Common myeloid progenitor, CD34-positive (primary cell): Measurements from ENCODE around the gene FRY.
A peak's percentile ranks its signal among the peaks of the same experiment; 100 is the strongest.

ENCODE experiments used
- CTCF ChIA-PET: fragments of 350-600 bp; sonication (Branson Sonifier 250); formaldehyde crosslinking; loops from one replicate; lab custom pipeline; 2021; ENCODE audit warnings: antibody characterized with exemption; lab: Charles Lee
- POLR2A ChIA-PET: fragments of 350-600 bp; sonication (Branson Sonifier 250); formaldehyde crosslinking; loops from one replicate; lab custom pipeline; 2021; ENCODE audit warnings: antibody characterized with exemption; lab: Charles Lee
- DNase-seq, 3 donors: peaks; one replicate each; pipeline versions ENCODE4 v3.0.0 to v3.0.0-alpha.2; 2013
- H3K27ac ChIP-seq, 2 experiments: 1 replicate in 1 of 2; 2 replicates in 1 of 2; pipeline ENCODE4 v1.7.0; 2013; ENCODE audit warnings: inconsistent platforms in 2 of 2, low read length in 2 of 2, mild to moderate bottlenecking in 2 of 2, low read depth in 1 of 2, moderate library complexity in 1 of 2; ENCODE audit not compliant: severe bottlenecking in 2 of 2, insufficient read depth in 1 of 2, poor library complexity in 1 of 2
- H3K27me3 ChIP-seq, 5 experiments: replicated peaks in 2 of 5; 1 replicate in 3 of 5; 2 replicates in 2 of 5; pipeline versions ENCODE4 v1.6.1 to v1.7.0; 2013; ENCODE audit warnings: low read length in 4 of 5, mild to moderate bottlenecking in 2 of 5, moderate library complexity in 2 of 5, inconsistent platforms in 1 of 5; ENCODE audit not compliant: insufficient read depth in 5 of 5, control insufficient read depth in 4 of 5
- H3K36me3 ChIP-seq, 4 experiments: 1 replicate in 2 of 4; 2 replicates in 2 of 4; pipeline versions ENCODE4 v1.6.1 to v1.7.0; 2013; ENCODE audit warnings: low read length in 3 of 4, control low read depth in 1 of 4, mild to moderate bottlenecking in 1 of 4; ENCODE audit not compliant: control insufficient read depth in 4 of 4, insufficient read depth in 4 of 4
- H3K4me1 ChIP-seq, 4 experiments: 1 replicate in 3 of 4; 2 replicates in 1 of 4; pipeline versions ENCODE4 v1.6.1 to v1.7.1; 2013; ENCODE audit warnings: low read length in 3 of 4, mild to moderate bottlenecking in 3 of 4, control low read depth in 1 of 4, inconsistent platforms in 1 of 4, moderate library complexity in 1 of 4; ENCODE audit not compliant: control insufficient read depth in 4 of 4, insufficient read depth in 4 of 4; ENCODE audit errors: control extremely low read depth in 1 of 4
- H3K4me3 ChIP-seq, 7 experiments: 1 replicate in 4 of 7; 2 replicates in 3 of 7; pipeline versions ENCODE4 v1.5.1 to v1.7.0; 2013; ENCODE audit warnings: mild to moderate bottlenecking in 7 of 7, low read length in 6 of 7, moderate library complexity in 6 of 7, inconsistent platforms in 2 of 7, low read depth in 2 of 7, control low read depth in 1 of 7; ENCODE audit not compliant: insufficient read depth in 4 of 7, control insufficient read depth in 1 of 7; ENCODE audit errors: extremely low read depth in 1 of 7
- H3K9me3 ChIP-seq, 5 experiments: 1 replicate in 4 of 5; 2 replicates in 1 of 5; pipeline versions ENCODE4 v1.6.1 to v1.7.1; 2013; ENCODE audit warnings: low read length in 4 of 5, mild to moderate bottlenecking in 2 of 5, inconsistent platforms in 1 of 5, low read depth in 1 of 5, moderate library complexity in 1 of 5; ENCODE audit not compliant: control insufficient read depth in 4 of 5, insufficient read depth in 2 of 5; ENCODE audit errors: control extremely low read depth in 1 of 5
- WGBS: methylation state at CpG from one replicate; pipeline ENCODE4 v1.1.5; 2013; ENCODE audit not compliant: insufficient coverage; 5-methylcytosine and 5-hydroxymethylcytosine counted together

FRY gene

DNA sequence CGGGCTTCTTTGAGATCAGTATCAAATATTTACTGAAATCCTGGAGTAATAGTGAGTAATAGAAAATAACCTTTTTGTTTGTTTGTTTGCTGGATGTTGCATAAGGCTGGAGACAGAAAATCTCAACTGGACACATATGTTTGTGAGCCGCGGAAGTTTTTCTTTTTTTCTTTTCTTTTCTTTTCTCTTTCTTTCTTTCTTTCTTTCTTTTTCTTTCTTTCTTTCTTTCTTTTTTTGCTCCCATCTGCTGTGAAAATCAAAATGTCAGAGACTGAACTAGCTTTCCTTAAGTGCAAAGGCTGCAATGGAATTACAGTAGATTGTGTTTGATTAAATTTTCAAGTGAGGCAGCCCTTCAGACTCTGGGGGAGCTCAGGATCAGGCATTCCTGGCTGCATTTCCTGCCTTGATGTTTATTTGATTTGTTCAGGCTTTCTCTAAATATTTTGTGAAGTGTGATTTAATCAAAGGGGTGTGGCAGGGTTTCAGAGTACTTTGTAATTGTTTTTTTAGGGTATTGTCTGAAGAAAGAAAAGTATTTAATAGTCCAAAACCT, 319 bp downstream of the FRY start:
- DNase-seq, result no peak
- POLR2A ChIA-PET, result no interaction called here
- H3K27ac ChIP-seq, result peak overlapping the region; percentile 59 to 83
- peaks cover 34 to 57% (median 44%) of the 10 kb centered on the region in 4 experiments for H3K4me1 ChIP-seq
- H3K4me3 ChIP-seq, result peak overlapping the region; percentile 84 to 98 (median 96)
- no peaks in the 10 kb centered on the region for H3K27me3 ChIP-seq
- WGBS, result no CpG with 5 or more reads among the region's 3 CpGs
- CTCF ChIA-PET, result interaction anchor here (1.0 to 3.7 kb wide), 6 partner anchors 9 to 133 kb away, joined by 3 to 18 read pairs (median 5); no protein-coding TSS in a partner anchor
- no peaks in the 10 kb centered on the region for H3K9me3 ChIP-seq
- peaks cover 0 to 3% (median 0%) of the 10 kb centered on the region in 4 experiments for H3K36me3 ChIP-seq

DNA sequence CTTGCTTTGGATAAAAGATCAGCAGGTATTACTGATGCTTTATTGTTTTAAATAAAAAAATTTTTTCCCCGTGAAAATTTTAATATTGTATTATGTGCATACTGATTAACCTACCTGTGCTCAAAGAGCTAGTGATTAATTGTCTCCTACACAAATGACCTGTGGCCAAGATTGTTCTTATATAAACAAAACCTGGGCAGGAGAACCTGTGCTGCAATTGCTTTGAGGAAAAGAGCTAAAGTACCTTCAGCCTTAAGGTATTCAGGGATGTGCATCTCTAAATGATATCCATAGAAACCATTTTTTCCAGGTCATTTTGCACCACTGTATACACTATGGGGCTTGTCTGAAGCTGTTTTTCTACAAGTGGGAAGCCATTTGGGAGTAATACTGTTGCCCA, 1.2 kb downstream of the FRY start:
- POLR2A ChIA-PET, result no interaction called here
- CTCF ChIA-PET, result interaction anchor here (3.7 kb wide), 1 partner anchor 14 kb away, joined by 18 read pairs; no protein-coding TSS in a partner anchor

DNA sequence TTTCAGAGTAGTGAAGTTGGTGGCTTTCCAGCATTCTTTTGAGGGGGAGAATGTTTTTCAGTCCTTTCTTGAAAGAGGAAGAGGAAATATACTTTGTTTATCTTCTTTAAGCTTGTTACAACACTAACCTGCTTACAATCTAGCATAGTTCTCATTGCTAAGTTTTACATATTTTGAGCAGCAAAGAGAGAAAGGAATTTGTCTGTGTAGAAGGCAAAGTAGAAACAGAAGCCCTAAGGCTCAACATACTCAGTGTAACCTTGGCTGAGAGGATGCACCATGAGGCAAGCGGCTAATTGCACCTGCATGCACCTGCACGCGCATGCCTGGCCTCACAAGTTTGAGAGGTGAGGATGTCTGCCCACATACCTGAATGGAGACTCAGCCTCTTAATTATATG, 2.2 kb downstream of the FRY start:
- peak overlapping the region in 6 of 7 experiments; percentile 26 to 96 (median 40) for H3K4me3 ChIP-seq
- DNase-seq, result peak in 1 of 3 donors; percentile 42
- H3K4me1 ChIP-seq, result peaks cover 40 to 73% (median 48%) of the 10 kb centered on the region in 4 experiments
- H3K27me3 ChIP-seq, result no peaks in the 10 kb centered on the region
- H3K9me3 ChIP-seq, result no peaks in the 10 kb centered on the region
- no CpG with 5 or more reads among the region's 3 CpGs for whole genome bisulfite sequencing
- H3K36me3 ChIP-seq, result peaks cover 0 to 3% (median 0%) of the 10 kb centered on the region in 4 experiments
- H3K27ac ChIP-seq, result peak overlapping the region; percentile 46 to 83
- ChIA-PET POLR2A (interaction anchor here (0.5 kb wide), 1 partner anchor 15 kb away, joined by 4 read pairs; no protein-coding TSS in a partner anchor), CTCF (interaction anchor here (0.6 to 3.7 kb wide), 3 partner anchors 13 to 21 kb away, joined by 3 to 18 read pairs (median 3); no protein-coding TSS in a partner anchor)

More for the DNA sequence above, 1.2 kb downstream of the FRY start:
- Histone ChIP-seq H3K36me3 (peaks cover 0 to 3% (median 0%) of the 10 kb centered on the region in 4 experiments), H3K27ac (peak overlapping the region; percentile 29 to 83), H3K4me3 (peak overlapping the region in 6 of 7 experiments; percentile 84 to 98 (median 96)), H3K4me1 (peaks cover 38 to 65% (median 47%) of the 10 kb centered on the region in 4 experiments), H3K27me3 (no peaks in the 10 kb centered on the region), H3K9me3 (no peaks in the 10 kb centered on the region)
- WGBS, result no CpG with 5 or more reads among the region's 1 CpG
- DNase-seq, result no peak

DNA sequence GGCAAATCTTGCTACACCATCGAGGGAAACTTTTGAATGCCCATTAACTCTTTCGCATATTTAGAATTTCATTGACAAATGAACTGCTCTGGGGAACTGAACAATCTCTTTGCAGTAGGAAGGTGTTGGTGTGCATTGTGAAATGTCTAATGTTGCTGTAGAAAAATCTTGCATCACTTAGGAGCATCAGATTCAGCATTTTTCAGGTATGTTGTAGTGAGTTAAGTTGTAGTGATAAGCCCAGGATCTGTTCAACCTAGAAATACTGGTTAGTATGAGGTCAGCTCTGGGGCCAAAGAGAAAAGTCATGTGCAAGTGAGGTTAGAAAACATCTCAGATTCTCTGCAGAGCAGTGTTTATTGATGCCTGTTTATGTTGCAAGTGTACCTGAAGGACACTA, 4.1 kb downstream of the FRY start:
- POLR2A ChIA-PET, result no interaction called here
- H3K9me3 ChIP-seq, result no peaks in the 10 kb centered on the region
- H3K27me3 ChIP-seq, result no peaks in the 10 kb centered on the region
- CTCF ChIA-PET, result interaction anchor here (1.0 to 1.1 kb wide), 3 partner anchors 10 to 68 kb away, joined by 3 to 5 read pairs (median 3); no protein-coding TSS in a partner anchor
- peaks cover 0 to 3% (median 2%) of the 10 kb centered on the region in 4 experiments for H3K36me3 ChIP-seq
- peak overlapping the region in 2 of 7 experiments; percentile 66 to 75 for H3K4me3 ChIP-seq
- H3K27ac ChIP-seq, result peak overlapping the region in 1 of 2 experiments; percentile 71
- peaks cover 40 to 78% (median 45%) of the 10 kb centered on the region in 4 experiments for H3K4me1 ChIP-seq
- WGBS, result 80% methylated on average over 1 of the region's 2 CpGs
- no peak for DNase-seq

- Histone ChIP-seq H3K27ac (peak overlapping the region; percentile 27 to 71), H3K36me3 (peaks cover 0 to 3% (median 2%) of the 10 kb centered on the region in 4 experiments), H3K27me3 (no peaks in the 10 kb centered on the region), H3K4me3 (peak overlapping the region in 5 of 7 experiments; percentile 38 to 75 (median 48)), H3K4me1 (peaks cover 40 to 79% (median 43%) of the 10 kb centered on the region in 4 experiments), H3K9me3 (no peaks in the 10 kb centered on the region)
- ChIA-PET CTCF (interaction anchor here (1.0 to 1.4 kb wide), 4 partner anchors 10 to 68 kb away, joined by 3 to 5 read pairs (median 4); no protein-coding TSS in a partner anchor), POLR2A (no interaction called here)
- DNase-seq, result peak; percentile 29 to 80 (median 70)
- no CpG with 5 or more reads among the region's 4 CpGs for WGBS
Observed at GRCh38 chr13:32036126-32036695, 4.6 kb downstream of the FRY start.

DNA sequence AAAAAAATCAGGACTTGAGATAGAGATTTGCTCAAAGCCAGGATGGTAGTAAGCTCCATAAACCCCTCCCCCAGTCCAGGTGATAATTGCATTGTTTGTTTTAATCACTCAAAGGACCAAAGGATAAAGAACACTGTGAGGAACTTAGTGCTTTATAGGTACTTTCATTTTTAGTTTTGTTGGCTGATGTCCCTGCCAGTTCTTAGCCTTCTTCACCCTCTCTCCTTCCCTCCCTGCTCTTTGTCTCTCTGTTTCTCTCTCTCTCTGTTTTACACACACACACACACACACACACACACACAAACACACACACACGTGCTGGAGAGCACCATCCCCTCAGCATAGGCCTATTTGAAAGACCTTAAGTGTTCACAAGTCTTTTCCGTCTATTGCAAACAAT, 5.2 kb downstream of the FRY start:
- DNase-seq, result peak in 1 of 3 donors; percentile 51
- Histone ChIP-seq H3K4me3 (peak overlapping the region in 5 of 7 experiments; percentile 38 to 75 (median 48)), H3K27ac (peak overlapping the region; percentile 27 to 71), H3K4me1 (peaks cover 39 to 83% (median 42%) of the 10 kb centered on the region in 4 experiments), H3K27me3 (no peaks in the 10 kb centered on the region), H3K9me3 (no peaks in the 10 kb centered on the region), H3K36me3 (peaks cover 0 to 3% (median 2%) of the 10 kb centered on the region in 4 experiments)
- no CpG with 5 or more reads among the region's 2 CpGs for WGBS
- POLR2A ChIA-PET, result no interaction called here
- CTCF ChIA-PET, result interaction anchor here (1.4 kb wide), 1 partner anchor 10 kb away, joined by 4 read pairs; no protein-coding TSS in a partner anchor
